ENCODE data around the gene PAIP1.
"Not testable (repeated sequence)": the region's sequence is repeated elsewhere in the genome, so short reads cannot be mapped to it uniquely, and the experiment has no call there.

The PAIP1 gene

DNA sequence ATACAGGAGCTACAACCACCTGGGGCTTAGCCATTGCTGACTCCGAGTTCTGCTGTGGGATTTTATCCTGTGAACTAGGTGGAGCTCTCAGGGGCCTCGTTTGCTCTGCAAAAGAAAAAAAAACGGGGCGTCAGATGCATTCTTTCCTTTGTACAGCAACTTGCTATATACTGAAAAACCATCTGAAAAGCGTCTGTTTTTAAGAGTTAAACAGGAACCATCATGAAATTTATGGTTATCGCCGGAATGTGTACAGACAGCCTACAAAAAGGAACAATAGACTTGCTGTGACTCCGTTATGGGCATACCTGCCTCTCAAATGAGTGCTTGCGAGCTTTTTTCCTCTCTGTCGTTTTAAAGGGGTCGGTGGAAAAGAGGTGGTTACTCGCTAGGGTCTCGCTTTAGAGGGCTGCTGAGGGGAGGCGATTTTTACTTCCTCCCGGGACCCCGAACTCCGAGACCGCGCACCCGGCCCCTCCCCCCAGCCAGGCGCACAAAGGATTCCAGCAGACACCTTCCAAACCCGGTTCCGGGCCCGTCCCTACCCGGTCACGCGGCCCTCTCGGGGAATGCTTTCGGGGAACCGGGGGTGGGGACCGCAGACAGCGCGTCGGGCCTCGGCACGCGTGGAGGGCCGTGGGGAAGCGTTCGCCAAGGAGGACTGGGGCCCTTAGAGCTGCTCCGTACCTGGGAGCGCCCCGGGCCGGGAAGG, 826 bp downstream of the PAIP1 start:
- DNase-seq (ENCODE audit: low read depth), result no peak
- peak overlapping the region; percentile 84 for H3K4me3 ChIP-seq (ENCODE audit: low read depth, low read length)
- TF ChIP-seq, protein P1, sequence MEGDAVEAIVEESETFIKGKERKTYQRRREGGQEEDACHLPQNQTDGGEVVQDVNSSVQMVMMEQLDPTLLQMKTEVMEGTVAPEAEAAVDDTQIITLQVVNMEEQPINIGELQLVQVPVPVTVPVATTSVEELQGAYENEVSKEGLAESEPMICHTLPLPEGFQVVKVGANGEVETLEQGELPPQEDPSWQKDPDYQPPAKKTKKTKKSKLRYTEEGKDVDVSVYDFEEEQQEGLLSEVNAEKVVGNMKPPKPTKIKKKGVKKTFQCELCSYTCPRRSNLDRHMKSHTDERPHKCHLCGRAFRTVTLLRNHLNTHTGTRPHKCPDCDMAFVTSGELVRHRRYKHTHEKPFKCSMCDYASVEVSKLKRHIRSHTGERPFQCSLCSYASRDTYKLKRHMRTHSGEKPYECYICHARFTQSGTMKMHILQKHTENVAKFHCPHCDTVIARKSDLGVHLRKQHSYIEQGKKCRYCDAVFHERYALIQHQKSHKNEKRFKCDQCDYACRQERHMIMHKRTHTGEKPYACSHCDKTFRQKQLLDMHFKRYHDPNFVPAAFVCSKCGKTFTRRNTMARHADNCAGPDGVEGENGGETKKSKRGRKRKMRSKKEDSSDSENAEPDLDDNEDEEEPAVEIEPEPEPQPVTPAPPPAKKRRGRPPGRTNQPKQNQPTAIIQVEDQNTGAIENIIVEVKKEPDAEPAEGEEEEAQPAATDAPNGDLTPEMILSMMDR (IDR thresholded peaks at IDR 0.05; ENCODE audit: low read depth, low read length, missing control alignments), result no peak

DNA sequence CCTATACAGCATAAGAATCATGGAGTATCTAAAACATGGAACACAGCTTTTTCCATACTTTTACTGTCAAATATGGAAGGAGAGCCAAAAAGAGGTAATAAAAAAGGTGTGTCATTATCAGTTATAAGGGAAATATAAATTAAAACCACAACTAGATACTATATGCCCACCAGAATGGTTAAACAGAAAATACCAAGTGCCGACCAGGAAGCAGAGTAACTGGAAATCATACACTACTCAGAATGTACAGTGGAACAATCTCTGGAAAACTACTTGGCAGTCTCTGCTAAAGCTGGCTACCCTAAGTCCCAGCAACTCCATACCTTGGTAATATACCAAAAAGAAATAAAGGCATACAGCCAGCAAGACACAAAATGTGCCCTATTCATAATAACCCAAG, 2.4 kb downstream of the PAIP1 start:
- no peak for DNase-seq (ENCODE audit: low read depth)
- H3K4me3 ChIP-seq (ENCODE audit: low read depth, low read length), result no peak overlapping the region
- TF ChIP-seq, protein P1 (IDR thresholded peaks at IDR 0.05; ENCODE audit: low read depth, low read length, missing control alignments), result no peak

- H3K4me3 ChIP-seq (ENCODE audit: low read depth, low read length), result no peak overlapping the region
- TF ChIP-seq, protein P1 (IDR thresholded peaks at IDR 0.05; ENCODE audit: low read depth, low read length, missing control alignments), result no peak
- no peak for DNase-seq (ENCODE audit: low read depth)
Measured at GRCh38 chr5:43553381-43553780, 3.5 kb downstream of the PAIP1 start.

DNA sequence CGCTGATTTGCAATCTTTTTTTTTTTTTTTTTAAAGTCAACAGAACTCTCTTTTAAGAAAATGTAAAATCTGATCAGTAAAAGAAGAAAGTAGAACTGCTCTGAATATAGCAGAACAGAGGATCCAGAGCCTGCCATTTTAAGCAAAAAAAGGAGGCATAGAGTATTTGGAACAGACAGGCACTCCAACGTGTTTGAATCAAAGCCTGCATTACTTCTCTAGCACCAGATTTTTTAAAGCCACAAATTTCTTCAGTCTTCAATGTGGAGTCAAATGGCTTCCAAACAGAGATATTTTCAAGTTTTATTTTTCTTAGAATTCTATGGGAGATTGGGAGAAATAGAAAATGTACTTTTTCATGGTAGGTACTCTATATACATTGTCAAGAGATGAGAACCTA, 5.1 kb downstream of the PAIP1 start:
- H3K4me3 ChIP-seq (ENCODE audit: low read depth, low read length), result no peak overlapping the region
- TF ChIP-seq, protein P1 (IDR thresholded peaks at IDR 0.05; ENCODE audit: low read depth, low read length, missing control alignments), result no peak
- no peak for DNase-seq (ENCODE audit: low read depth)

- H3K4me3 ChIP-seq (ENCODE audit: low read depth, low read length); DNase-seq (ENCODE audit: low read depth): not testable (repeated sequence)
Measured at GRCh38 chr5:43549272-43549671, 7.6 kb downstream of the PAIP1 start.

- no peak overlapping the region for H3K4me3 ChIP-seq (ENCODE audit: low read depth, low read length)
- DNase-seq (ENCODE audit: low read depth), result no peak
- TF ChIP-seq, protein P1 (IDR thresholded peaks at IDR 0.05; ENCODE audit: low read depth, low read length, missing control alignments), result no peak
Measured at GRCh38 chr5:43548358-43548757, 8.5 kb downstream of the PAIP1 start.

DNA sequence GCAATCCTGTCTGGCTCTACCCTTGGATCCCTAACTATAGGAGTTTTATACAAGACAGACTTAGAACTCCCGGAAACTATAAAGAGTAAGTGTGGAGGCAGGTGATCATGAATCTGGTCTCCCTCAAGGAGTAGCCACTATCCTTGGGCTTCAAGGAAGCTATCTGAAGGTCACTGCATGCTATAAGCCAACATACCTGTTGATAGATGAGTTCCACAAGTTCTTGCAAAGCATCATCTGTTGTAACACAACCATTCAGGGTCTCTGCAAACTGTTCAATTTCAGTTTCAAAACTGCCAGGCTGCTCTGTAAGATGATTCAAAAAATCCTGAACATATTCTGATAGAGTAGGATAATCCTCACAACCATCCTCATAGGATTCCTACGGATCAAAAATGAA, 9.3 kb downstream of the PAIP1 start:
- no peak overlapping the region for H3K4me3 ChIP-seq (ENCODE audit: low read depth, low read length)
- no peak for DNase-seq (ENCODE audit: low read depth)
- TF ChIP-seq, protein P1 (IDR thresholded peaks at IDR 0.05; ENCODE audit: low read depth, low read length, missing control alignments), result no peak

All from GM12864 (cell line).